ENCODE measurements around the gene SORCS1.

DNA sequence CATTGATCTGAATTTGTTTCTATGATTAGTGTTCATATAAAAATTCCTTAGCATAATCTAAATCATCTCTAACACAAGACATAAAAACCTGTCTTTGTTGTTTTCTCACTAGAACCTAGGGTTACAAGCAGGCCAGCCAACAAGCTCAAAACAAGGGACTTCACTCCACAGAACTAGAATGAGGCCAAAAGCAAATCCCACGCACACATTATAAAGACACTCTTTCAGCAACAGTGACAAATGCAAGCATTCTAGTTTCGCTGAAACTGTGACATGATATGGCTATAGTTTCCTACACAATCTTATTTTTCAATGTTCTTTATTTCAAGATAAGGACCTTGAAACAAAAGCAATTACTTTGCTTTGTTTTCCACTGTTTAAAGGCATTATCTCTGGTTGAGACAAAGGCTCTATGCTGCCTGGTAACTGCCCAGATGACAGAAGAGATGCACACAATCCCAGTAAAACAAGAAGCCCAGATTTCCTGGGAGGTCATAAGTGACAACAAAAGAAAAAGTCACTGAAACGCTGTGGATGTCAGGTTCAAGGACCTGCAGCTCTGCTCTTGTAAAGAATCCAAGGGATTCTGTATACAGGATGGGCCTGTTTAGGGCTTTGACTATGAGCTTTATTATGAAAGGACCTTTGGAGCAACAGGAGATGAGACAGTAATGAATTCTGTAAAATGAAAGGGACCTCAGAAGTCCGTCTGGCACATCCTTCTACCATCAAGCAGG lies 105.3 kb downstream of the SORCS1 start:
- no peak for TF ChIP-seq YY1 (IDR thresholded peaks at IDR 0.05; ENCODE audit: low read depth)
- TF ChIP-seq TEAD4 (IDR thresholded peaks at IDR 0.05), result no peak
- TF ChIP-seq, protein P1, sequence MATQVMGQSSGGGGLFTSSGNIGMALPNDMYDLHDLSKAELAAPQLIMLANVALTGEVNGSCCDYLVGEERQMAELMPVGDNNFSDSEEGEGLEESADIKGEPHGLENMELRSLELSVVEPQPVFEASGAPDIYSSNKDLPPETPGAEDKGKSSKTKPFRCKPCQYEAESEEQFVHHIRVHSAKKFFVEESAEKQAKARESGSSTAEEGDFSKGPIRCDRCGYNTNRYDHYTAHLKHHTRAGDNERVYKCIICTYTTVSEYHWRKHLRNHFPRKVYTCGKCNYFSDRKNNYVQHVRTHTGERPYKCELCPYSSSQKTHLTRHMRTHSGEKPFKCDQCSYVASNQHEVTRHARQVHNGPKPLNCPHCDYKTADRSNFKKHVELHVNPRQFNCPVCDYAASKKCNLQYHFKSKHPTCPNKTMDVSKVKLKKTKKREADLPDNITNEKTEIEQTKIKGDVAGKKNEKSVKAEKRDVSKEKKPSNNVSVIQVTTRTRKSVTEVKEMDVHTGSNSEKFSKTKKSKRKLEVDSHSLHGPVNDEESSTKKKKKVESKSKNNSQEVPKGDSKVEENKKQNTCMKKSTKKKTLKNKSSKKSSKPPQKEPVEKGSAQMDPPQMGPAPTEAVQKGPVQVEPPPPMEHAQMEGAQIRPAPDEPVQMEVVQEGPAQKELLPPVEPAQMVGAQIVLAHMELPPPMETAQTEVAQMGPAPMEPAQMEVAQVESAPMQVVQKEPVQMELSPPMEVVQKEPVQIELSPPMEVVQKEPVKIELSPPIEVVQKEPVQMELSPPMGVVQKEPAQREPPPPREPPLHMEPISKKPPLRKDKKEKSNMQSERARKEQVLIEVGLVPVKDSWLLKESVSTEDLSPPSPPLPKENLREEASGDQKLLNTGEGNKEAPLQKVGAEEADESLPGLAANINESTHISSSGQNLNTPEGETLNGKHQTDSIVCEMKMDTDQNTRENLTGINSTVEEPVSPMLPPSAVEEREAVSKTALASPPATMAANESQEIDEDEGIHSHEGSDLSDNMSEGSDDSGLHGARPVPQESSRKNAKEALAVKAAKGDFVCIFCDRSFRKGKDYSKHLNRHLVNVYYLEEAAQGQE (IDR thresholded peaks at IDR 0.05; ENCODE audit: low read depth), result no peak

All from Ishikawa (cell line).